HG03175 (cell line): Measurements from ENCODE around the gene PVALEF.

Experiments
- ATAC-seq: cut with Tn5 transposase; IDR thresholded peaks from one replicate; pipeline ENCODE4 v1.9.1; 2021; ENCODE audit warnings: mild to moderate bottlenecking, moderate library complexity; ENCODE audit not compliant: unreplicated experiment

PVALEF gene

DNA sequence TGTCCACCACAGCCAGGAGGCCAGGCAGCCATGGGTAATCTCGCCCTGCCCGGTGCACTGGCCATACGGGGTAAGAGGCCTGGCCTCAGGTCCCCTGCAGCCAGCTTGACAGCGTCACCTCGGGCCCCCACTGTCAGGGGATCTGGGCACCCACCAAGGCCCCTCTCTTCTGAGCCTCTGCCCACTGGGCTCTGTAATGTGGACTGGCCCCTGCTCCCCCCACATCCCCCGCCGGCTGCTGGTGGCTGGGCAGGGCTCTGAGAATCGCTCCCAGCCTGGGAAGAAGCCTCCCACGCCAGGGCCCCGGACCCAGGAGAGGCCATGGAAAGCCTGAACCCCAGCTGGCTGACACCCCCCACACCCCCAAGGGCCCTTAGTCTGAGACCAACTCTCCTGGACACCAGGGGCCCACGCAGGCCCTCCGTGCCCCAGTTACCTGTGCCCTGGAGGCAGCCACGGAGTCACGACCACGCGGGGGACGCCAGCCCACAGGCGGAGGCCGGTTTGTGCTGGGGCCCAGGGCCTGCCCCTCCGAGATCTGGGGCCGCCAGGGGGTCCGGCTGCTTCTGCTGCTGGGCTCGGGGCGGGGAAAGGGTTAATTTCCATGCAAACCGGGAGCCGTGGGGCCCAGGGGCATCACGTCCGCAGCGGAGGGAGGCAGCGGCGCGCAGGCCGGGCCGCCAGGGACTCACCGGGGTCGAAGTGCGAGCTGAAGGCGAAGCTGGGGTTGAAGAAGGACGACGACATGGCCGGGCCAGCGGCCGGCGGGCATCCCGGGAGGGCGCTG is at the start of gene PVALEF:
Gene PVALEF, plus strand, starts transcription at position 262 of the 787 bp plus-strand sequence. CDS start 15,720 bp downstream, outside the sequence.
- ATAC-seq = no peak

DNA sequence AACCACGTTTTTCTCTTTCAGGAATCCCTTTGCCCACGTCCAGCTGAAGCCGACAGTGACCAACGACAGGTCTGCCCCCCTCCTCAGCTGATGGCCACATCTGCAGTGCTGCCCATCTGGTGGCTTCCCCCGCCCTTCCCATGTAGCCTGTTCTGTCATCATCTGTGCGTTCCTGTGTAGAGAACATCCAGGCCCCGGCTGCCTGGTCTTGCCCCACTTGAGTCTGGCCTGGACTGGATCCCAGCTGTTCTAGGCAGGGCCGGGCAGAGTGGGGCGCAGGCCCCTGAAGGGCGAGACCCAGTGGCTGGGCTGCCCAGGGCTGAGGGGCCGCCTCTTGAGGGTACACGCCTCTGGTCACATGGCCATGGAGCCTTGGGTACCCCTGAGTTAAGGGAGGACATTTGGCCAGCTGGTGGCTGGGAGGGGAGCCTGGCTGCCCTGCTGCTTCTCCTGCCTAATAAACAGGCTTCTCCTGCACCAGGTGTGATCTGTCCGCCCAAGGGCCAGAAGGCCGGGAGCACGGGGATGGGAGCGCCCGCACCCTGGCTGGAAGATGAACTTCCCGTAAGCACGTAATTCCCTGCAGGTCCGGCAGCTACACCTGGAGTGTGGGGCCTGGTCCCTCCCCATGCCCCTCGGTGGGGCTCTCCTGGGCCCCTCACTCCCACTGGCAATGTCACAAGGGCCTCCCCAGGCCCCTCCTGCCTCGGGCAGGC is 49.4 kb upstream of the PVALEF start:
- ATAC-seq = no peak

DNA sequence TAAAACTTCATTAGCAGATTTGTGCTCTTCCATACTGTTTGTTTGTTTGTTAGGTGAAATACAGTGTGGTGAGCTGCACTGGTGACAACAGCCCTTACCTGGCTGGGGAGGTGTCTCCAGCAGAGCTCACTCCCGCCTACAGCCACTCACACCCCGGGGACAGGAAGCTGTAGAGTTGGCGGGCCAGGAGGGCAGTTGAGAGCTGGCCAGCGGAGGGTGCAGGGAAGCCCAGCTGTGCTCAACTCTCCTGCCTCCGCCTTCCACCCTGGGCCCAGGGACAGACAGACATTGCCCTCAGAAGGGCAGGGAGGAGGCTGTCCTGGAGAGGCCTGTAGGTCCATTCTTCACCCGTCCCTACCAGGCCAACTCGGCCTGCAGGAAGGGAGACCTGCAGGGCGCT is 48.6 kb upstream of the PVALEF start:
- no peak for ATAC-seq

DNA sequence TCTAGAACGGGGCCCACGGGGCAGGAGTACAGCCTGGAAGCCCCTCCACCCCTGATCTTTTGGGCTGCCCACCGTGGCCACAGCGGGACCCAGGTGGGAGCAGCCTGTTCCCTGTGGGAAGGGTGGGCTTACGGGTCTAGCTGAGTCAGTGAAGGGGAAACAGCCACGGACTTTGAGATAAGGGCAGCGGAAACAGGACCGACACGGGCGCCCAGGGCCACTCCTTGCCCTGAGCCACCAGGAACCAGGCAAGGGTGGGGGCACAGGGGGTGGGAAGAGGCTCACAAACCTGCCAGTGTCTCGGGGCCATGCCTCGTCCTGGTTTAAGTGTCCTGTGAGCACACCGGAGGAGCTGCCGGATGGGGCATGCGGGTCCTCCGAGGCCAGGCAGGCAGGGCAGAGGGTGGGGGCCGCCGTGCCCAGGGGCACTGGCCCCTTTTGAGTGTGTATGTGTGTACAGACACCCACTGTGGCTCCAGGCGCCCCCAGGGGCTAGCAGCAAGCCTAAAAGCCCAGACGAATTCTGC is 47.6 kb upstream of the PVALEF start:
- ATAC-seq = no peak

DNA sequence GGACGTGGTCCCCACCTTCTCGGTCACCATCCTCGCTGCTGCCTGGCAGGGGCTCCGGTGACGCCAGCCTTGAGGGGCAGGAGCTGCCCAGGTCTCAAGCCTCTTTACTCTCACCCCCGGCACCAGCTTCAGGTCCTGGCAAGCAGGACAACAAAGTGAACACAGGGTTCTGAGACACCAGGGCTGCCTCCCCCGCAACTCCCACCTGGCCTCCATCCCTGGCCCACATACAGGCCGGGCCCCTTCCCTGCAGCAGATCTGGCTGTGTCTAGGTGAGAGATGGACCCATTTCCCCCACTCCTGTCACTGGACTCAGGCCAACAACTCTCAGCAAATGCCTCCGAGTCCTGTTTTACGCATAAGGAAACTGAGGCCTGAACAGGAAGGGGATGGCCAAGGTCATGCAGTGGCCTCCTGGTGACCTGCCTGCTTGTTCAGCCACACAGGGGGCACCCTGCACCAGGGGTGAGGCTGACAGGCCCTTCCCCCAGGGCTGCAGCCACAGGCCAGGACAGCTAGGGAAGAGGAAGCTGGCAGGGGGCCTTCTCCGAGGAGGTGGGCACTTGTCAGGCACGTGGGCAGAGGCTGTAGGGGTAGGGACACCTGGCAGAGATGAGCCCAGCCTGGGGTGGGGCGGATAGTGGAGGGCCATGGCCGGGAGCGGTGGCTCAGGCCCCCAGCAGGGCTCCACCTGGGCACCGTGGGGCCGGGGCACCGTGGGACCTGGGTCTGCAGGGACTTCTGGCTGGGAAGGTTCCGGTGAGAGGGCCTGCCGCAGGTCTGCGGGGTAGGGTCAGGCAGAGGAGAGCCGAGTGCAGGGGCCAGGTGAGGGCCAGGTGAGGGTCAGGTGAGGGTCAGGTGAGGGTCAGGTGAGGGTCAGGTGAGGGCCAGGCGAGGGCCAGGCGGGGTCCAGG is 46.7 kb upstream of the PVALEF start:
- no peak for ATAC-seq

DNA sequence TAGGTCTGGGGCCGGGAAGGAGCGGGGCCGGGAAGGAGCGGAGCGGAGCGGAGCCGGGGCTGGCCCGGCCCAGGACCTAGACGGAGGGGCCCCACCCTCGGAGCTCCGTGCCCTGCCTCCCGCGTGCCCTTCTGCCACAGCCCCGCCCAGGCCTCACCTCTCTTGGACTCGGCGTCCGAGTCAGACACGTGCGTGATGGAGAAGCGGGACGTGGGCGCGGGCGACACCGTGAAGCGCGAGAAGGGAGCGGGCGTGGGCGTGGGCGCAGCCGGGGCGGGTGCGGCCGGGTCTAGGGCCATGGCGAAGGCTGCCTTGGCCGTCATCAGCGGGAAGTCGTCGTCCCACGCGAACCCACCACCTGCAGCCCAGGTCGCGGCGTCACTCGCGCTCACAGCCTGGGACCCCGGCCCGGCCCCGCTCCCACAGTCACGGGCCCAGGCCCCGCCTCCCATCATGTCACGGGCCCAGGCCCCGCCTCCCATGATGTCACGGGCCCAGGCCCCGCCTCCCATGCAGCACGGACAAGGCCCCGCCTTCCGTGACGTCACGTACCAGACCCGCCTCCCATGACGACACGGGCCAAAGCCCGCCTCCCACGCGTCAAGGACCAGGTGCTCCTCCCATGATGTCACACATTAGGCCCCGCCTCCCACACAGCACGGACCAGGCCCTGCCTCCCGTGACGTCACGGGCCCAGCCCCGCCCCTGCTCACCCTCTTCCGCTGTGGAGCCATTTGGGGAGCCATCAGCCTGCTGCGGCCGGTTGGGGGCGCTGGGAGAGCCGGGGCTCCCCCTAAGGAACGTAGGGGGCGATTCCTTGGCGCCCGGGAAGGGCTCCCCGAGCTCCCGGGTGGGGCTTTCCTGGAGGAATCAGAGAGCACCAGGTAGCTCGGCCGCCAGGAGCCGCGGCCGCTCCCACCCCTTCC is 45.8 kb upstream of the PVALEF start:
- peak; percentile 49 for ATAC-seq

DNA sequence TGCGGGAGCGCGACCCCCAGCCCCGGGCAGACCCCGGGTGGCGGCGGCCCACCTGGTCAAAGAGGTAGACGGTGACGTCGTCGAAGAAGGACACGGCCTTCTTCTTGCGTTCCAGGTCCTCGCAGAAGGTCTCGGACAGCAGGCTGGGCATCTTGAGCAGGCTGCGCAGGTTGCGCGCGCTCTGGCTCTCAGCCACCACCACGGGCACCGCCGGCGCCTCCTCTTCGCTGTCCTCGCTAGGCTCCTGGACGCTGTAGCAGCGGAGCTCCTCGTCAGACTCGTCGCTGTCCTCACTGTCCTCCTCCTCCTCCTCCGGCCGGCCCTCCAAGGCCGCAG is 45.2 kb upstream of the PVALEF start:
- no peak for ATAC-seq

DNA sequence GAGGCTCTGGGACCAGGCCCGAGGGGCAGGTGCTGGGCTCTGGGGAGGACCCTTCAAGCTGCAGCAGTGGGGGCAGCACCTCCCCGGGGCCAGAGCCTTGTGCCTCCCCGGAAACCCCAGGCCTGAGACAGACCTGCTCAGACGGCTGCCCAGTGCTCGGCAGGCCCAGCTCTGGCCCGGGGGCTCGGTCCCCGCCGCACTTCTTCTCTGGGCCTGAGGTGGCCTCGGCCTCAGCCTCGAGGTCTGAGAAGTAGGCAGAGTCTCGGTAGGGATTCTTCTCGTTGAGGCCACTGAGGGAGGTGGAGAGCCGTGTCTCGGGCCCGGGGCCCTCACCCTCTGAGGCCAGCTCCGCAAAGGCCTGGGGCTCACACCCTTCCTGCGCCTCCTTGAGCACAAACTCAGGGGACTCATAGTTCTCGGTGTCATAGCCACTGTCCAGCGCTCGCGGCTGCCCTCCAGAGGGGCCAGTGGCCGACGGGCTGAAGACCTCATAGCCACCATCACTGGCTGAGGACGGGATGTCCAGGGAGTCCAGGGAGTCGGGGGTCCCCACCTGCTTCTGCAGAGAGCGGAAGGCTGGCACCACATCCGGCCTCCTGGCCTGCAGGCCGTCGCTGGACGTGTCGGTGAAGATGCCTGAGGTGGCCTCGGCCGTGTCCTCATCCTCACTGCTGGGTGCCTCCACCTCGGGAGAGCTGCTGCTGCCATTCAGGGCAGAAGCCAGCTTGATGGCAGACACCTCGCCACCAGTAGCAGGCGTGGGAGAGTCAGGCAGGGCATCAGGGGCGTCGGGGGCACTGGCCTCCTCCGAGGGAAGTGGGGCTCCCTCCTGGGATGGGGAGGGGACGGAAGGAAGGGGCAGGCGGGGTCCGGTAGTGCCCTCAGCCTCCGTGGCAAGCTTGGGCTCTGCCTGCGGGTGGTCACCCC is 44.3 kb upstream of the PVALEF start:
- ATAC-seq = no peak

DNA sequence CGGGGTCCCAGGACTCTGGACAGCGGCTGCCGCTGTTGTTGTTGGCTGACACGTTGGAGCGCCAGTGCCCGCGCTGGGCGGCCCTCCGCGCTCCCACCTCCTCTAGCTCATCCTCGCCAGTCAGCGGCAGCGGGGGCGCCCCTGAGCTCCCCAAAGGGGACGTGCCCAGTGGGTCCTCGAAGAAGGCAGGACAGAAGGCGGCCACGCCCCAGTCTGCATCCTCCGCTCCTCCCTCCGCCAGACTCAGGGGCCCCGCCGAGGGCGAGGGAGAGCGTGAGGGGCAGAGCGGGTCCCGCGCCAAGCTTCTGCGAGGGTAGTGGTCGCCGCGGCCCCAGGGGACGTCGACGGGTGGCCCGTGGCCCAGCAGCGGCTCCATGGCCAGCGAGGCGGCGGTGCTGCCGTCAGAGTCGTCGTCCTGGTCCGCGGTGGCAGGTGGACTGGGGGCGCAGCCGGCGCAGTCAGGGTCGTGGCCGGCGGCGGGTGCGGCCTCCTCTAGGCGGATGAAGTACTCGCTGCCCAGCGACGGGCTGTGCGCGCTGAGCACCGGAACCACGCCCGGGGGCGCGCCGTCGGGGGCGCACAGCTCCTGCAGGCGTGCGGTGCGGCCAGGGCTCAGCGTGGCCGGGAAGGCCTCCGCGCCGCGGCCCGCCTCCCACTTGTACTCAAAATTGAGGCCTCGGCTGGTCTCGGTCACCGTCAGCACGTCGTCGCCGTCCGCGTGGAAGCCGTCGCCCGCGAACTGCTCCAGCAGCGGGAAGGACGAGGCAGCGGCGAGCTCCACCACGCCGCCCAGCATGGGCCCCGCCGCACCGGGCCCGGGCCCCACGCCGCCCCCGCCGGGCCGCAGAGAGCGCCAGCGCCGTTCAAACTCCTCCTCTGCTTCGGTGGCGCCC is 43.2 kb upstream of the PVALEF start:
- no peak for ATAC-seq

DNA sequence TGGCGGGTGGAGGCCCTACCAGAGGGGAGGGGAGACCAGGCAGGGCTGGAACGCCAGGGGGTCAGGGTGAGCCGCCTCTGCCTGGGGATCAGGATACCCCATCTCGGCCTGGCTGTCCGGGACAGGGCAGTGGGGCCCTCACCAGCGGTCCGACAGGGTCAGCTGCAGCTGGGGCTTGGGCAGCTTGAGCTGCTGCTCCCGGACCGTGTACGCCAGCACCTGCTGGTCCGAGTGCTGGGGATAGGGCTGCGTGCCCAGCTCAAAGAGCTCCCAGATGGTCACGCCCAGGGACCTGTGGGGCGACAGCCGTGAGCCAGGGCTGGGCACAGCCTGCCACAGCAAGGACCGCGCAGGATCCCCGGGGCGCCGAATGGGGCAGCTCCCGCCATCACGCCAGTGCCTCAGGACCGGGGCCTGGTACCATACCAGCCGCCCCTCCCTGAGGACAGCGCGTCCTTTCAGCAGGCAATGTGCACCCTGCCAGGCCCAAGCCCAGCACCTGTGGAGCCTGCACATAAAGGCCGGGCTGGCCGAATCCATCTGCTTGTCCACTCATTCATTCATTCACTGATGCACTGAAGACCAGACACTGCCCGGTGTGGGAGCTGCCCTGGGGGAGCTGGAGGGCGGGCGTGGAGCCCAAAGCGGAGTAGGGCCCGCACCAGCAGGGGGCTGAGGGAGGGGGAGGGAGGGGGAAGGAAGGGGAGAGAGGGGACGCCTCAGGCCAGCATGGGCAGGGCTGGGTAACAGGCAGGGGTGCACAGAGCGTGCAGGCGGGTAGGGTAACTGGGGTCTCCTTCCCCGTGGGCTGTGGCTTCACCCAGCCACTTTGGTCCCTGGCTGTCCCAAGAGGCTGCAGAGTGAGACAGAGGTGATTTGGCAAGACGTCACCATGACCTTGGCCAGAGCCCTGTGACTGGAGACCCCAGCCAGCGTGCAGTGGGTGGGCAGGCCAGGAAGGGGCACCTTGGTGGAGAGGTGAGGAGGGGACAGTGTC is 42.0 kb upstream of the PVALEF start:
- no peak for ATAC-seq

DNA sequence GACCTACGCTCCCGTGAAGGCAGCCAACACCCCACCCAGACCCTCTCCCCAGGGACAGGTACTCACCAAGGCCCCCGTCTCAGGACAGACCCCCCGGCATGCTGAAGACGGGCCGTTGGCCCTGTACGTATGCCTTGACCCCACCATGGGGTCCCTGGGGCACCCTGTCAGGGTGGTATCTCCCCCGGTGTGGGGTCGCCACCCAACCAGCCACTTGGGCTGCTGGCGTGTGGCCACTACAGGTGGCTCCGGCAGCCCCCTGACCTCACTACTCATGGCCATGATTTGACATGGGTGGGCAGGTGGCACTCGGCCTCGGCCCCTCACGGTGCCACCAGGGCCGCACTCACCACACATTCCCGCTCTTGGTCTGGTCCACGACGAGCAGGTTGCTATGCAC is 40.9 kb upstream of the PVALEF start:
- ATAC-seq = no peak

DNA sequence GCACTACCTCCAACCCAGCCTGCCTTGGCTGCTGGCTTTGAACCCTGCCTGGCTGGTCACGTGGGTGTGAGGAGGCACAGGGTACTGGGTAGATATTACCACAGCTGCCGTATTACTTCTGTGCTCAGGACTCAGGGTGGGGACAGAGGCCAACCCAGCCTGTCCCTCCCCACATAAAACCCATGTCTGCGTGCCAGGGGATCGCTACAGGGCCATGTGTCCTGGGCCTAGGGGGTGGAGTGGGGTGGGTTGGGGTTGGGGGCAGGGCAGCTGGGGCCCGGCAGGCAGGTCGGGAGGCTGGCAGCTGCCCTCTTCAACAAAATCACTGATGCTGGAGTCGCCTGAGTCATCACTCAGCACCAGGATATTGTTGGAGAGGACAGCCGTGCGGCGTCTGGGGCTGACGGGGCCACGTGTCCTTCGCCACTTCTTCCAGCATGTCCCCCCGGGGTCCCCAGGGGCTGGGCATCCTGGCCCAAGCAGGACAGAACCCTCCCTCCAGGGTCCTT is 39.7 kb upstream of the PVALEF start:
- ATAC-seq = no peak

DNA sequence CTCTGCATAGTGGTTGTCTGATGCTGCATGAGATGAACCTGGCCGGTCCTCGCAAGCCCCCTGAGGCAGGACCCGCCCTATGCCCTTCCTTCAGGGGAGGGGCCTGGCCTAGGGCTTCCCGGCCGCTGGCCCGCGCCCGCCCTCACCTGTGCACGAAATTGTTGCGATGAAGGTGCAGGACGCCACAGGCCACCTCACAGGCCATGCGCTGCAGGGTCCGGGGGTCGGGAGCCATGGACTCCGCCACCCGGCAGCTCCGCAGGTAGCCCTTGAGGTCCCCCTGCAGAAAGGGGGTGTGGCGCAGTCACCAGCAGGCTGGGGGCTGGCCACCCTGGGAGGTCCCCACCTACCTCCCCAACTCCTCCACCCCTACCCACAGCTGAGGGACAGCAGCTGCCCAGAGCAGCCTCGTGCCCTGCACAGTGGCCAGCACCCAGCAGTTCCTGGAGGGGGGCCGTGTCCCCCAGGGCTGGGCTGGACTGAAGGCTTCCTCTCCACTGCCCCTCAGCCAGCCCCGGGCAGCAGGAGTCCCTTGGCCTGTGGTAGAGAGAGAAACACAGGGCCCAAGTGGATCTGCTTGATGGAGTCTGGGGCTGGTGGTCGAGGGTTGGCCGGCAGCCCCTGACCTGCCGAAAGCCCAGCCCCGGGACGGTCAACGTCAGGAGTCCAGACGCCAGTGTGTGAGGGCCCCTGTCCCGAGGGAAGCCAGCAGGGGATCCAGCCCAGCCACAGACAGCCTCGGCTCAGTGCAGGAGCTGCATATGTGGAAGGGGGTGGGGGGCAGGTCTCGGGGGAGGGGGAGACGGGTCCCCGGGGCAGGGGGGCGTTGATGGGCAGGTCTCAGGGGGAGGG is 38.8 kb upstream of the PVALEF start:
- no peak for ATAC-seq

DNA sequence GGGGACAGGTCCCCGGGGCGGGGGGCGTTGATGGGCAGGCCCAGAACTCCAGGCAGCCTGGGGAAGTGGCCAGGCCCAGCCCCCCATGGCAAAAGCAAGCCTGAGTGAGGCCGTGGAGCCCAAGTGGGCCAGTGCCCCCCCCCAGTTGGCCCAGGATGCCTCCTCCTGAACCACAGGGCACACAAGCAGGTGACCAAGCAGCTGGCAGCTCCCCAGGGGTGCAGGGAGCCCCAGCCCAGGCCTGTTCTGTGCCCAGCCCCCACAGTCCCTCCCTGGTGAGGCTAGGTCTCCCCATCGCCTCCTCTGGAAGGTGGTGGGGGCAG is 38.2 kb upstream of the PVALEF start:
- ATAC-seq = no peak

DNA sequence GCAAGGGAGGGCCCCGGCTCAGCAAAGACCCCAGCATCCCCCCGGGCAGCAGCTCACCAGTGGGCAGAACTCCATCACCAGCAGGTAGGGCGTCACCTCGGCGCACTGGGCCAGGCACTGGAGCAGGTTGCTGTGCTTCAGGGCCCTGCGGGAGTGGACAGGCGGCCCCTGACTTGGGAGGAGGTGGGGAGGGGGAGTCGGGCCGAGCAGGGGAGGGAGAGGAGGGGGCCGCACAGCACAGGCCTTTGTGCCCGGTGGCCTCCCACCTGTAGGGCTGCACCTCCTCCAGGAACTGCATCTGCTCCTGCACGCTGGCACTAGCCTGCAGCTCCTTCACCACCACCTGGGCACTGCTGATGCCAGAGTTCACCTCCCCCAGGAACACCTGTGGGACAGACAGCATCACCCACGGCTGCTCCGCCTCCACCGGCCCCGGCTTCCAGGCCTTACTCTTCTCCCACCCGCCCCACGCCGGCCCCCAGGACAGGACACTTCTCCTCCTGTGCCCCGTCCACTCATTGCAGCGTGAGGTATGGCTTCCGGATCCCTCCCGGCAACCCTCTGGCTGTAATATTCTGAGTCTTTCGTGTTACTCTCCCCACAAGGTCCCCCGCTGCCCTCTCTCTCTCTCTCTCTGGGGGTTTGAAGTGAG is 37.7 kb upstream of the PVALEF start:
- no peak for ATAC-seq
